Measurements from ENCODE around the gene KRTAP9-8.
"Not testable (repeated sequence)": the region's sequence is repeated elsewhere in the genome, so short reads cannot be mapped to it uniquely, and the experiment has no call there.

The KRTAP9-8 gene

DNA sequence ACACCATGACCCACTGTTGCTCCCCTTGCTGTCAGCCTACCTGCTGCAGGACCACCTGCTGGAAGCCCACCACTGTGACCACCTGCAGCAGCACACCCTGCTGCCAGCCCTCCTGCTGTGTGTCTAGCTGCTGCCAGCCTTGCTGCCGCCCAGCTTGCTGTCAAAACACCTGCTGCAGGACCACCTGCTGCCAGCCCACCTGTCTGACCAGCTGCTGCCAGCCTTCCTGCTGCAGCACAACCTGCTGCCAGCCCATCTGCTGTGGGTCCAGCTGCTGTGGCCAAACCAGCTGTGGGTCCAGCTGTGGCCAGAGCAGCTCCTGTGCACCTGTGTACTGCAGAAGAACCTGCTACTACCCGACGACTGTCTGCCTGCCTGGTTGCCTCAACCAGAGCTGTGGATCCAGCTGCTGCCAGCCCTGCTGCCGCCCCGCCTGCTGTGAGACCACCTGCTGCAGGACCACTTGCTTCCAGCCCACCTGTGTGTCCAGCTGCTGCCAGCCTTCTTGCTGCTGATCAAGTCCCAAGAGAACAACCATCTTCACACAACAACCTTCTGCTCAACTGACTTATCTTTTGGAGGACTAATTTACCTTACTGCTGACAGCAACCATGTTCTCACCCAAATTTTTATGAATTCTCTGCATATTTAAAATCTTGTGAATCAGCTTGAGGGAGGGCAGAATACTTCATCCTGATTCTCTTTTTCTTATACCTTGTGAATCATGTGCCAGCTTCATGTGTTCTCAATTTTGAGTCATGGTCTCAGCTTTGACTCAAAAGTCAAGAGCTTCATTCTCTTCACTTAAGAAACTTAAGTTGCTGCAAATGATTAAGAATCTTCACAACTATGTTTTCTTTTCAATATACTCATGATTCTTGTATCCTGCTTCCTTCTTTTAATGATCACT is 17.8 kb downstream of the KRTAP9-8 start, which contains the start of gene KRTAP9-9:
Gene KRTAP9-9 (plus strand): TSS at position 4 of the 910 bp plus-strand sequence.
- DNase-seq = not testable (repeated sequence)

DNA sequence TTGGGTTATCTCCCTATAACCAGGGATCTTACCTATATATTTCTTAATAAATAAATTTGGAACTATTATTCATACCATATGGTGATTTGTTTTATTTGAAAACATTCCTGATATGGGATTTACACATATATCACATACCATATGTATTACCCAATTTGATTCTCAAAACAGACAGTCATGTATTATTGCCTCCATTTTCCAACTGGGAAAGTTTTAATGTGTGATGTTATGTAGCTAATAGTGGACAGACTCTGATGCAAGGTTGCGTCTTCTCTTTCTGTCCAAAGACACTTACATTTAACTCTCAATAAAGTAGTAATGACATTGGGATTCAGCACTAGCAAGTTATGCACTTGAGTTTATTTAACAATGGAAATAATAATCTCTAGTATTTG is 18.5 kb downstream of the KRTAP9-8 start:
- no peak for DNase-seq

GRCh38 chr17:41258406-41258805 is 20.6 kb downstream of the KRTAP9-8 start:
- no peak for DNase-seq

DNA sequence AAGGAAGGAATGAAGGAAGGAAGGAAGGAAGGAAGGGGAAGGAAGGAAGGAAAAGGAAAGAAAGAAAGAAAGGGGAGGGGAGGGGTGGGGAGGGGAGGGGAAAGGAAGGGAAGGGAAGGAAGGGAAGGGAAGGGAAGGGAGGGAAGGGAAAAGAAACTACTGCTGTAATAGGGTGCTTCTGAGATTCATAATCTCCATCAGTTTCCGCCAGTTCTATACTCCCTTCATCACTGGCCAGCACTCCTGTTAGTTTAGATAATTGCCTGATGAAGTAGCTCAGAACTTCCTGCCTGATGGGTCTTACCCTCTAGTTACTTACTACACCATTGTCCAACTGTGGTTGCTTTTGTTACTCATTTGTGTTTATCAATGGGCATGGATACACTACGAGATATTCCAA is 25.4 kb downstream of the KRTAP9-8 start:
- no peak for DNase-seq

GRCh38 chr17:41264599-41264998 is 26.8 kb downstream of the KRTAP9-8 start:
- DNase-seq = no peak

DNA sequence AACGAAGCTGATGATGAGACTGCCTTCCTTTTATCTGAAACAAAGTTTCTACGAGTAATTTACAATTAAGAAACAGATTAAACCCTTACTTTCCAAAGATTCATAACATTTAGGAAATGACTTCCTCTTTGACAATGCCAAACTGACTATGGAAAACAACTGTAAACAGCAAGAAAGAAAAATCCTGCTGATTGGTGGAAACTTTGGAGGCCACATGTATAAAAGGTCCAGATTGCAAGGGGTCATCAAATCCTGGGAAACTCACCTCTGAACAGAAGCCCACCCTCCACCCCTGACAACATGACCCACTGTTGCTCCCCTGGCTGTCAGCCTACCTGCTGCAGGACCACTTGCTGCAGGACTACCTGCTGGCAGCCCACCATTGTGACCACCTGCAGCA is 27.3 kb downstream of the KRTAP9-8 start, which contains the start of gene KRTAP9-6:
Gene KRTAP9-6 (plus strand): TSS at position 301 of the 400 bp plus-strand sequence. CDS start 0 bp downstream, at position 301.
- no peak for DNase-seq

DNA sequence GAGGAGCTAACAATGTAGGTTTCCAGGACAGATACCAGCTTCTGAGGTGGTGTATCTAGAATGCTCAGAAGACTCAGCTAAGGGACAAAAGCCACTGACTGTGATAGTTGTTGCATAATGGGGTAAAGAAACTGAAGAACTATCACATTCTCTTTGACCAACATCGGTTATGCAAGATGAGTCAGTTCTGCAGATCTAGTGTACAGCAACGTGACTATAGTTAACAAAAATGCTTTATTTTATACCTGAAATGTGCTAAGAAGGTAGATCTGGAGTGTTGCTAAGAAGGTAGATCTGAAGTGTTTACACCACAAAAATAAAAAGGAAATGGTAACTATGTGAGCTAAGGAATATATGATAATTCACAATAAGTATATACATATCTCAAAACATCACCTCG is 29.9 kb downstream of the KRTAP9-8 start:
- no peak for DNase-seq

DNA sequence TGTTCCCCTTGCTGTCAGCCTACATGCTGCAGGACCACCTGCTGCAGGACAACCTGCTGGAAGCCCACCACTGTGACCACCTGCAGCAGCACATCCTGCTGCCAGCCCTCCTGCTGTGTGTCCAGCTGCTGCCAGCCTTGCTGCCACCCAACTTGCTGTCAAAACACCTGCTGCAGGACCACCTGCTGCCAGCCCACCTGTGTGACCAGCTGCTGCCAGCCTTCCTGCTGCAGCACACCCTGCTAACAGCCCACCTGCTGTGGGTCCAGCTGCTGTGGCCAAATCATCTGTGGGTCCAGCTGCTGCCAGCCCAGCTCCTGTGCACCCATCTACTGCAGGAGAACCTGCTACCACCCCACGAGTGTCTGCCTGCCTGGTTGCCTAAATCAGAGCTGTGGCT is 33.5 kb downstream of the KRTAP9-8 start:
- DNase-seq = not testable (repeated sequence)

GRCh38 chr17:41271858-41272257 is 34.1 kb downstream of the KRTAP9-8 start:
- no peak for DNase-seq

DNA sequence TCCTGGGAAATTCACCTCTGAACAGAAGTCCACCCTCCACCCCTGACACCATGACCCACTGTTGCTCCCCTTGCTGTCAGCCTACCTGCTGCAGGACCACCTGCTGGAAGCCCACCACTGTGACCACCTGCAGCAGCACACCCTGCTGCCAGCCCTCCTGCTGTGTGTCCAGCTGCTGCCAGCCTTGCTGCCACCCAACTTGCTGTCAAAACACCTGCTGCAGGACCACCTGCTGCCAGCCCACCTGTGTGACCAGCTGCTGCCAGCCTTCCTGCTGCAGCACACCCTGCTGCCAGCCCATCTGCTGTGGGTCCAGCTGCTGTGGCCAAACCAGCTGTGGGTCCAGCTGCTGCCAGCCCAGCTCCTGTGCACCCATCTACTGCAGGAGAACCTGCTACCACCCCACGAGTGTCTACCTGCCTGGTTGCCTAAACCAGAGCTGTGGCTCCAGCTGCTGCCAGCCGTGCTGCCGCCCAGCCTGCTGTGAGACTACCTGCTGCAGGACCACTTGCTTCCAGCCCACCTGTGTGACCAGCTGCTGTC is 37.9 kb downstream of the KRTAP9-8 start, which contains the start of gene KRTAP9-7:
Gene KRTAP9-7 (plus strand): TSS at position 51 of the 543 bp plus-strand sequence. CDS start 0 bp downstream, at position 51.
- DNase-seq = not testable (repeated sequence)

- DNase-seq = no peak
These were observed 40.6 kb downstream of the KRTAP9-8 start for GRCh38 chr17:41278176-41278955.

DNA sequence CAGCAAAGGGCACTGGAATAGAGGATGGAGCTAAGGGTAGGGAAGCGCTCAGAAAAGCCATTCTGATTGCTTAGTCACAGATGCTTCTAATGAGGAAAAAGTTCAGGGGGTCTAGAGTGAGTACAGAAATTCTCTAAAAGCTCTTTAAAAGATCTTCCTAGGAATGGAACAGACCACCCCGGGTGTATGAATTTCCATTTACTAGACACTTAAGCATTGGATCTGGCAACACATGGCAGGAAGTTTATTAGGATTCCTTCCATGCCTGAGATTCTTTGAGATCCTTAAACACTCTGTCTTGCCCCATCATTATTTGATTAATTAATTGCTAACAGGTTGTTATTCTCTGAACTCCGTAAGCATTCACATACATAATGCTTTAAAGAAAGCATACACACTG is 46.2 kb downstream of the KRTAP9-8 start:
- no peak for DNase-seq

DNA sequence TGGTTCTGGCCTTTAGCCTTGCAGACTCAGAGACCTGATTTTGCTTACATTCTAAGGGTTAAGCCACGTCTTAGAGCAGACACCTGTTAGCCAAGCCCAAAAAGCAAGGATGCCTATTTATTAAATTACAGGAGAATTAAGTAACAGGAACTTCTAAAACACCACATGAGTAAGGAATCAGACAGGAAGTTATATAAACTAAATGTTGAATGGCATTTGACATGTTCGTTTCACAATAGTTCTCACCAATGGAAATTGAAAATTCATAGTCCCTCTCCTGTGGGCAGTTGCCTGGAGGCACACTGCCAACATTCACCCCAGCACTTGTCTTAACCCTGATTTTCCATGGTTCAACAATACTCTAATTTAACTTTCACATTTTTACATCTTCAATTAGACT is 46.7 kb downstream of the KRTAP9-8 start:
- no peak for DNase-seq

DNA sequence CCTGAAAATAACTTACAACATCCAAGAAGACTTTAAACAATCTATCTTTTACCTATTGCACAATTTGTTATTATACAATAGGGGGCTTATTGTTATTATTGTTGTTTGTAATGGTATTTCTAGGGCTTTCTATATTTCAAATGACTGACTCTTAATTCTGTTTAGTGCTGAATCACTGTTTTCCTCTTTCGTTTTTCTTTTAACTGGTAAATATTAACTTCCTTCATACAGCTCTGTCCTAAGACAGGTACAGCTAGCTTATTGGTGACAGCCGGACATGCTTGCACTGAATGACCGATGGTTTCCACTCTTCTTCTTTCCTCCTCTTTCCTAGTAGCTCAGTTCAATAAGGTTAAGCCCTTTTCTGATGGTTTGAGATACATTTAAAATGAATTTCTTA is 49.3 kb downstream of the KRTAP9-8 start:
- no peak for DNase-seq
